Measurements from ENCODE around the gene CDIPT.
"Not testable (repeated sequence)": the region's sequence is repeated elsewhere in the genome, so short reads cannot be mapped to it uniquely, and the experiment has no call there.

The CDIPT gene

DNA sequence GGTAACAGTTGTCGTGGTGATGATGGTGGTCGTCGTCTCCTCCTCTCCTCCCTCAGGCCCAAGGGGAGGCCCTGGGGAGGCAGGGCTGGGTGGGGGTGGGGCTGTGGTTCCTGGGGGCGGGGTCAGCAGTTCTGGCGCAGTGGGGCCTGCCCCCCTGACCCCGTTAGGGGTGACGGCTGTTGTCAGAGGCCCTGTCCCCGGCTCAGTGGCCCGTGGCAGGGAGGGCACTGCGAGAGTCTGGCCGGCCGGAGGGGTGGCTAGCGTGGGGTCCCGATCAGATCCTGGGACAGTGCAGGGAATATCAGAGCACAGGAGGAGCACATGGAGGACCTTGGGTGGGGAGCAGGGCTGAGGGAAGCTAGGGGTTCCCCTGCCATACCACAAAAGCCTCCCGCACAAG, 33.8 kb upstream of the CDIPT start:
- DNase-seq (ENCODE audit: low read depth), result no peak

DNA sequence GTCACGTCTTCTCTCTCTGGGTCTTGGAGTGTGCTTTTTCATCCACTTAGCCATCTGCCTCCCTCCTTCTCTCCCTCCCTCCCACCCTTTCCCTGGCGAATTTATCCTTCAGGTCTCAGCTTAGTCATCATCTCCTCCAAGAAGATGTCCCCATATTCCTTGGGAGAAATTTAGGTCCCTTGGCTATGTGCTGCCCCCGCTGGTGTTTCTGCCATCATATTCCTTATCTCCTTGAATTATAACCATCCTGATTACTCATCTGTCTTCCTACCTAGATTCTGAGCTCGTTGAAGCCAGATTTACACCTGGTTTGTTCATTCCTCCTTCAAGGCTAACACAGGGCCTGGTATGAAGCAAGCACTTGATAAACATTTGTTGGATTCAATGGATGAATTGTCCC, 31.3 kb upstream of the CDIPT start:
- no peak for DNase-seq (ENCODE audit: low read depth)

DNA sequence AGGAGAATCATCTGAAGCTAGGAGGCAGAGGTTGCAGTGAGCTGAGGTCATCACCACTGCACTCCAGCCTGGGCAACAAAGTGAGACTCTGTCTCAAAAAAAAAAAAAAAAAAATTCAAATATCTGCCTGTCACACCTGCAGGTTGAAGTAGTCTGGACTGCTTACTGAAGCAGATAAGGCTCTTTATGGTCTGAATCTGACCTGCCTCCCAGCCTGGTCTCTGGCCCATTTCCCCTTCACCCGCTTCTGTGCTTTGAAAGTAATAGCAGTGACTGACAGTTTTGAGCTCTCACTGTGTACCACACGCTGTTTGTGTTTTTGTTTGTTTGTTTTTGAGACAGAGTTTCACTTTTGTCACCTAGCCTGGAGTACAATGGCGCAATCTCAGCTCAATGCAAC, 30.5 kb upstream of the CDIPT start:
- no peak for DNase-seq (ENCODE audit: low read depth)

GRCh38 chr16:29892458-29892813, 29.4 kb upstream of the CDIPT start:
- no peak for DNase-seq (ENCODE audit: low read depth)

DNA sequence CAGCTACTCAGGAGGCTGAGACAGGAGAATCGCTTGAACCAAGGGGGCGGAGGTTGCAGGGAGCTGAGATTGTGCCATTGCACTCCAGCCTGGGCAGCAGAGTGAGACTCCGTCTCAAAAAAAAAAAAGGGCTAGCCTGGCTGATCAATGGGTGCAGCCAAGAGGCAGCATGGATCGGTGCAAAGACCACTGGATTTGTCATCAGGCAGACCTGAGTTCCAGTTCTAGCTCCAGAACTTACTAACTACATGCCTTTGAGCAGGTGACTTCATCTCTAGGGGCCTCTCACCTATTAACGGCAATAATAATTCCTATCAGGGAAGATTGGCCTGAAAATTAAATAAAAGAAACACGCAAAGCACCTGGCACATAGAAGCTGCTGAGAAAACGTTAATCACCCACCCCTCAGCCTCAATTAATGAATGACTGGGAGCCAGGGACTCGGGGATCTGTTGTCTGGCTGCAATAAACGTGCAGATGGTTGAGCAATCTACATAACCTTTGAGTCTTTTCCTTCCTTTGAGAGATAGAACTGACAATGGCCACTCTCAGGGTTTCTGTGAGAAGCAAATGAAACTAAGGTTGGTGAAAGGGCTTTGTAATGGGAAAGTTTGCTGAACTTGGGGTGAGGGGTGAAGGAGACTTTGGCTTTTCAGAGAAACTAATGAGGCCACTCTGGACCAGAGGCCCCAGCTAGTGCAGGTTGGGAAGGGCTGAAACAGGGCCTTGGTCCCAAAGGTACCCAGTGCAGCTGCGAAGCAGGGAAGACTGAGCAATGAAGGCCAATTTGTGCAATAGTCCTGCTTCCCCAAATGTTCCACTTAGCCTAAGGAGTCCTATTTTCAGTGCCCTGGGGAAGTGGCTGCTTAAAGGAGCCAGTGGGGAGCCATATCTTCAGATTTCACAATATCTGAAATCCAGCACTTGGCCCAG, 28.8 kb upstream of the CDIPT start:
- DNase-seq (ENCODE audit: low read depth), result no peak

DNA sequence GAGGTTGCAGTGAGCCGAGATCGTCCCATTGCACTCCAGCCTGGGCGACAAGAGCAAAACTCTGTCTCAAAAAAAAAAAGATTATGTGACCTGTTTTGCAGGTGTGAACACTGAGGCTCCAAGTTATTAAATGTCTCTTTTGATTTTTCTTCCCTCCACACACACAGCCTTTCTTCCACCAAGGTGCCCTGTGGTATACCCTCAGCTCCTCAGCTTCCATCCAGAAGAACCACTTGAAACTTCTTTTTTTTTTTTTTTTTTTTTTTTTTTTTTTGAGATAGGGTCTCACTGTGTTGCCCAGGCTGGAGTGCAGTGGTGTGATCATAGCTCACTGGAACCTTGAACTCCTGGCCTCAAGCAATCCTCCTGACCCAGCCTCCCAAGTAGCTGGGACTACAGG, 26.3 kb upstream of the CDIPT start:
- DNase-seq (ENCODE audit: low read depth), result not testable (repeated sequence)

DNA sequence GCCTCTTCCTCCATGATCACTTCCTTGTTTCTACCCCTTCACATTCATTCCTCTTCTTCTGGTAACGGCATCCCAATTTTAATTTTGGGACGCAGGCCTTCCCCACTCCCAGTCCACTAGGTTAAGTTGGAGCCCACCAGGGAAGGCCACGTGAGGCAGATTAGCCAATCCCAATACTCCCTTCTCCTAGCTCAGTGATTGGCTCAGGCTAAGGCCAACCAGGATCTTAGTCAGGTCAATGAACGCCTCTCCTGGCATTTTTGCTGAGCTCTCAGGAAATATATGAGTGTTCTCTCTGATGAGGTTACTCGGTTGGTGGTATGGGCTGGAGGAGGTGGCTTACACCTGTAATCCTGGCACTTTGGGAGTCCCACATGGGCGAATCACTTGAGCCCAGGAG, 21.0 kb upstream of the CDIPT start:
- no peak for DNase-seq (ENCODE audit: low read depth)

- DNase-seq (ENCODE audit: low read depth), result no peak
These were observed 18.0 kb upstream of the CDIPT start for GRCh38 chr16:29881050-29881449.

DNA sequence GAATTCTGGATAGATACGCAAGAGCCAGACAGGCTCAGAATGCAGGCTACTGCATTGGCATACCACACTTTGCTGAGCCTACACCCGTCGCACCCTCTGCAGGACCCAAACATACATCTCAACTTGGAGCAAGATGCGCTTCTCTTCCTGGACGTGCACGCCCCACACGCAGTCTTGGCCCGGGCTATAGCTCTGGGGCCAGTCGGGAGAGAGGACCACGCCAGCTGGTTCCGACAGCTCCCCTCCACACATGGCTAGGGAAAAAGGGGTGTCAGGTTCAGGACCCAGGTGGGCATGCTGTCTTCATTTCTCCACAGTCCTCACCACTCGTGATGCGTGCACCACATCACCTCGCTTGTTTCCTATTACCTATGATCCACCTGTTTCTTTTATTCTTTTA, 15.1 kb upstream of the CDIPT start:
- DNase-seq (ENCODE audit: low read depth), result no peak

- no peak for DNase-seq (ENCODE audit: low read depth)
These were observed 14.4 kb upstream of the CDIPT start for GRCh38 chr16:29877266-29877961.

GRCh38 chr16:29876594-29877249, 13.7 kb upstream of the CDIPT start:
- no peak for DNase-seq (ENCODE audit: low read depth)

DNA sequence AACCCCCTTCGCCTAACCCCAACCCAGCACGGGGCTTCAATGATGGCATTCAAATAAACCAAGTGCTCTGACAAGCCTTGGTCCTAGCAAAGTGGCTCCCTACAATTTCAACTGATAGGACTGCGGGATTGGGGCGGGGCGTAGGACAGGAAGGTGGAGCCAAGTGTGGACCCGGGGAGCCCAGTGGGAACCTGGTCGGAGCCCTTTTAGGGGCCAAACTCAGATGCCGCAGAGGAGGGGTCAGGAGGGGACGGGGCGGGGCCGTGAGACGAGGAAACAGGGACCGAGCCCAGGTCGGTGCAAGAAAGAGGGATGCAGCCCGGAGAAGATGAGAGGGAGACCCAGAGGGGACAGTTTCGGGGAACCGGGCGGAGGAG, 13.2 kb upstream of the CDIPT start:
- DNase-seq (ENCODE audit: low read depth), result no peak

DNA sequence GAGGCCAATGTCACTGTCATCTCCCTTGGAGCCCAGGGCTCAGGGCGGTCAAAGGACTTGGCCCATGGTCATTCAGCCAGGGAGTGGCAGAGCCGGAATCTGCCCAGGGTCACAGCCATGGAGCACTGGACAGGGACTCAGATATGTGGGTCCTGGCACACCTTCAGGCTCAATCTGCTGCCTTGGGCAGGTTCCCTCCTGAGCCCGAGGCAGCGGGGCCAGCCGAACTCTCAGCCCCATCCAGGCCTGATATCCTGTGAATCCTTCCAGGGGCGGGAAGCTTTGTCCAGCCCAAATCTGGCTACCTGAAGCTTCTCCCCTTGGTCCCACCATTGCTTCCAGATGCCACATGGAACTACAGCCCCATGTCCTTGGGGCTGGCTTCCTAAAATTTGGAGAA, 12.2 kb upstream of the CDIPT start:
- no peak for DNase-seq (ENCODE audit: low read depth)

DNA sequence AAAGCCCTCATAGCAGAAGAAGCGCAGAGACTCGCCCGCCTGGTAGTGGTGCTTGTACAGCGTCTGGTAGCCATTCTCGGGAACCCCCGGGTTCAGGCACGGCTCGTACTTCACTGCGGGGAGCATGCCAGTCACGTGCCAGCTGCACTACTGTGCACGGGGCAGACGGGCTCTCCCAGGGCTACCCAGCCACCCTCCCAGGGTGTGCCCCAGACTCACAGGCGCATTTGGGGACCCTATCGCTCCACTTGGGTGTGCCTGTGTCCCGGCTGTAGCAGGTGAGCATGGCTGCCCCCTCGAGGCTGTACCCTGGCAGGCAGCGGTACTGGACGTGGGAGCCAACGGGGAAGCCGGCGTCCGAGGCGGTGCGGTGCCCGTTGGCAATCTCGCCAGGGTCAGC, 10.3 kb upstream of the CDIPT start:
- DNase-seq (ENCODE audit: low read depth), result no peak

DNA sequence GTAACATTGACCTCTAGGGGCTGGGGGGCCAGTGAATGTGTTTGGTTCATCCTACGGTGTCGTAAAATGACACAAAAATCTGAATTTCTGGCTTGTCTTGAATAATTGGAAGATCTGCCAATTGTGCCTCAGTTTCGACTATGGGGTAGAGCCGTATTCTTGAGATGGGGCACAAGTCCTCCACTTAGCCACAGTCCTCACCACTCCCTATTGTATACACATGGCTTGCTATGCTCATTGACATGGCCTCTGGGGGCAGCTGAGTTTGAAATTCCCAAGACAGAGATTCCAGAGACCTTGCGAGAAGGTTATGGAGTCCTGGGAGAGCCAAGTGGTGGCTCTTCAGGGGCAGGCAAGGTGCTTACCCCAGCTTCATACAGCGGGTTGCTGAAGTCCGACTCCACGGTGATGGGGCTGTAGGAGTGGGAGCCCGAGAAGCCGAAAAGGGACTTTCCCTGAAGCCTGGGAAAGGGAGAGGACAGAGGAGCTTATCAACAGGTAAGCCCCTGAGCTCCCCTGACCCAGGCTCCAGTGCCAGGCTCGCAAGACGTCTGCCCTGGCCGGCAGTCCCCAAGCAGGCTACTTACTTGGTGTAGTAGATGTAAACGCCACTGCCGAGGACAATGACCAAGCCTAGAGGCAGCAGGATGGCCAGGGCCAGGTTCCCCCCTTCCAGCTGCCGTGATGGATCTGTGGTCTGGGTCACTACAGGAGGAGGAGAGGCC, 9.0 kb upstream of the CDIPT start:
- DNase-seq (ENCODE audit: low read depth), result no peak

DNA sequence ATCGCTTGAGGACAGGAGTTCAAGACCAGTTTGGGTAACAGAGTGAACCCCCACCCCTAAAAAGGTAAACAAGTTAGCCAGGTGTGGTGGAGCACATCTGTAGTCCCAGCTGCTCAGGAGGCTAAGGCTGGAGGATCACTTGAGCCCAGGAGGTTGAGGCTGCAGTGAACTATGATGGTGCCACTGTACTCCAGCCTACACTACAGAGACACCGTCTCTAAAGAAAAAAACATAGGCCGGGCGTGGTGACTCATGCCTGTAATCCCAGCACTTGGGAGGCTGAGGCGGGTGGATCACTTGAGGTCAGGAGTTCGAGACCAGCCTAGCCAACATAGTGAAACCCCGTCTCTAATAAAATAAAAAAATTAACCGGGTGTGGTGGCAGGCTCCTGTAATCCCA, 6.0 kb upstream of the CDIPT start:
- DNase-seq (ENCODE audit: low read depth), result not testable (repeated sequence)

DNA sequence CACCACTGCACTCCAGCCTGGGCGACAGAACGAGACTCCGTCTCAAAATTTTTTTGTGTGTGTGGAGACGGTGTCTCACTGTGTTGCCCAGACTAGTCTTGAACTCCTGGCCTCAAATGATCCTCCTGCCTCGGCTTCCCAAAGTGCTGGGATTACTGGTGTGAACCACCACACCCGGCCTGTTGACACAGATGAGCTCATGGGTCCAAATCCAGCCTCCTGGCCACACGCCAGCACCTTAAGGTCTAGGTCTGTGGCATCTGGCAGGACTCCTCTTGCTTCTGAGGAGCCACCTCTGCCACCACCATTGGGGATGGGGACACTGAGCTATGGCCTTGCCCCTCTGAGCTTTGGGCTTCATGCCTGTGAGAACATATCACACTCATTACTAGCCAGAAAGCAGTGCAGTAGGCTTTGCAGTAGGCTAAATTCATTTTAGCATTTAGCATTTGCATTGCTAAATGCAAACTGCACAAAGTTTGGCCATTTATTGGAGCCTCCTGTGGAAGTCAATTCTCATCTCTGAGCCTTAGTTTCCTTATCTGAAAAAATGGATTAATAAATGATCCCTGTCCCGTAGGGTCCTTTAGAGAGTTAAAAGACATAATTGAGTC, 5.5 kb upstream of the CDIPT start:
- no peak for DNase-seq (ENCODE audit: low read depth)

- DNase-seq (ENCODE audit: low read depth), result no peak
These were observed 1.2 kb upstream of the CDIPT start for GRCh38 chr16:29864205-29864604.

DNA sequence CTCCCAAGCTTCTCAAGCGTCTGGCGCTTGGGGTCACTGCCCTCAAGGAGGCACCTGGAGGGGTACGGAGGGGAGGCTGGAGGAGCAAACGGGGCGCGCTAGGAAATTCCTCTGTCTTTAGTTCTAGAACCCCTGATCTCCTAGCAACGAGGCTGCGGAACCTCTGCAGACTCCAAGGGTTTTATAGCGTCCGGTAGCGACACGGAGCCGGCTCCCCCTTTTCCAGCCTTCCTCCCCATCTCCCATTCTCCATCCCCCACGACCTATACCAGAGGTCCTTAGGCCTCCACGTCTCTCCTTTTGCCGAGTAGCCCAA, 601 bp upstream of the CDIPT start:
- no peak for DNase-seq (ENCODE audit: low read depth)

GRCh38 chr16:29862383-29862883, 593 bp downstream of the CDIPT start:
- DNase-seq (ENCODE audit: low read depth), result no peak

DNA sequence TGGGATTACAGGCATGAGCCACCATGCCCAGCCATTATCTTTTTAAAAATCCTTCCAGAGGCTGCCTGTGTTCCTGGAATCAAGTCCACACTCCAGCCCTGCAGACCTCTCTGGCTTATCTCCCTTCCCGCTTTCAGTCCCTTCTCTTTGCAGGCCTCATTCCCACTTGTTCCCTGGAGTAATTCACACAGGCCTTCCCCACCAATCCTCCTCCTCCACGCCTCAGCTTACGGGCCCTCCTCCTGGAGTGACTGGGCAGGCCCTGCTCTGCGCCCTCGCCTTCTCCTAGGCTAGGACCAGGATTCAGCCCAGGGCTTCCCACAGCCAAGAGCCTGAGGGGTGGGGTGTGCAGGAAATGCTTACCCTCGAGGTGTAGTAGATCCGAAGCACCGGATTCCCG, 2.8 kb downstream of the CDIPT start:
- no peak for DNase-seq (ENCODE audit: low read depth)

GRCh38 chr16:29858974-29859373, 4.1 kb downstream of the CDIPT start:
- DNase-seq (ENCODE audit: low read depth), result no peak

Measured in GM04504 (cell line).